DOHH2 (cell line): ENCODE results near the gene TAF5.

Experiments
- EZH2phosphoT487 ChIP-seq: fragments of 200-600 bp; sonication (generic); IDR thresholded peaks from 2 replicates; pipeline ENCODE4 v1.6.1; 2017; ENCODE audit warnings: borderline replicate concordance, mild to moderate bottlenecking, antibody characterized with exemption, low read length, moderate library complexity, mixed read lengths
- TF ChIP-seq, protein P1 (sequence below): fragments of 200-600 bp; sonication (generic); IDR thresholded peaks from one replicate; pipeline ENCODE4 v1.5.1; 2014; ENCODE audit warnings: antibody characterized with exemption, mild to moderate bottlenecking, low read depth, low read length; ENCODE audit not compliant: poor library complexity, severe bottlenecking

DNA sequence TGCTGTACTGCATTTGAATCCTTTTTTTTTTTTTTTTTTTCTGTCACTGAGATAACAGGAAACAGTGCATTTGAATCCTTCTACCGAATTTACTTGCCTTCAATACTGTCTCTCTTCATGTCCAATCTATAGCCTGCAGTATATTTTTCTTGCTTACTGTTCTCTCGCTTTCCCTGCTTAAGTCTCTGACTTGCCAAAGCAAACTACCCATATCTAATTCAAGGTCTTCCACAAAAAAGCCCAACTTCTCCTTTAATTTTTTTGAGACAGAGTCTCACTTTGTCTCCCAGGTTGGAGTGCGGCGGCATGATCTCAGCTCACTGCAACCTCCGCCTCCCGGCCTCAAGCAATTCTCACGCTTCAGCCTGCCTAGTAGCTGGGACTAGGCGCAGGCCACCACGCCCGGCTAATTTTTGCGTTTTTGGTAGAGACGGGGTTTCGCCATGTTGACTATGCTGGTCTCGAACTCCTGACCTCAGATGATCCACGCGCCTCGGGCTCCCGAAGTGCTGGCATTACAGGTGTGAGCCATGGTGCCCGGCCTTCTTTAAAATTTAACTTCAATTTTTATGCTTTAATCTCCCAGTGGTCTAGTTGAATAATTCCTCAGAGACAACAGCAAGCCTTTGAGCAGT is 29.5 kb downstream of the TAF5 start:
- TF ChIP-seq, protein P1, sequence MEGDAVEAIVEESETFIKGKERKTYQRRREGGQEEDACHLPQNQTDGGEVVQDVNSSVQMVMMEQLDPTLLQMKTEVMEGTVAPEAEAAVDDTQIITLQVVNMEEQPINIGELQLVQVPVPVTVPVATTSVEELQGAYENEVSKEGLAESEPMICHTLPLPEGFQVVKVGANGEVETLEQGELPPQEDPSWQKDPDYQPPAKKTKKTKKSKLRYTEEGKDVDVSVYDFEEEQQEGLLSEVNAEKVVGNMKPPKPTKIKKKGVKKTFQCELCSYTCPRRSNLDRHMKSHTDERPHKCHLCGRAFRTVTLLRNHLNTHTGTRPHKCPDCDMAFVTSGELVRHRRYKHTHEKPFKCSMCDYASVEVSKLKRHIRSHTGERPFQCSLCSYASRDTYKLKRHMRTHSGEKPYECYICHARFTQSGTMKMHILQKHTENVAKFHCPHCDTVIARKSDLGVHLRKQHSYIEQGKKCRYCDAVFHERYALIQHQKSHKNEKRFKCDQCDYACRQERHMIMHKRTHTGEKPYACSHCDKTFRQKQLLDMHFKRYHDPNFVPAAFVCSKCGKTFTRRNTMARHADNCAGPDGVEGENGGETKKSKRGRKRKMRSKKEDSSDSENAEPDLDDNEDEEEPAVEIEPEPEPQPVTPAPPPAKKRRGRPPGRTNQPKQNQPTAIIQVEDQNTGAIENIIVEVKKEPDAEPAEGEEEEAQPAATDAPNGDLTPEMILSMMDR = no peak
- TF ChIP-seq EZH2phosphoT487 = no peak
